HUES64 (cell line): ENCODE results near the gene CEP95.

Source experiments
- H3K27ac ChIP-seq: 2 replicates; pipeline ENCODE4 v1.7.0; 2013; ENCODE audit warnings: low read depth, low read length, inconsistent platforms
- H3K27me3 ChIP-seq: 2 replicates; pipeline ENCODE4 v1.6.1; 2013; ENCODE audit warnings: mild to moderate bottlenecking, low read length; ENCODE audit not compliant: insufficient read depth
- H3K36me3 ChIP-seq: 2 replicates; pipeline ENCODE4 v1.6.1; 2013; ENCODE audit warnings: mild to moderate bottlenecking, low read length; ENCODE audit not compliant: insufficient read depth
- H3K4me1 ChIP-seq: 2 replicates; pipeline ENCODE4 v1.6.1; 2013; ENCODE audit warnings: mild to moderate bottlenecking, low read length, moderate library complexity; ENCODE audit not compliant: insufficient read depth
- H3K4me3 ChIP-seq: 2 replicates; pipeline ENCODE4 v1.5.1; 2013; ENCODE audit warnings: mild to moderate bottlenecking, low read length, moderate library complexity
- H3K9ac ChIP-seq: 2 replicates; pipeline ENCODE4 v1.6.1; 2013; ENCODE audit warnings: mild to moderate bottlenecking, low read depth, low read length
- H3K9me3 ChIP-seq: 2 replicates; pipeline ENCODE4 v1.6.1; 2013; ENCODE audit warnings: low read depth, low read length; ENCODE audit not compliant: insufficient read depth
- WGBS: fragments of 150-250, 120-280 bp; methylation state at CpG from one replicate; pipeline ENCODE4 v1.1.7; 2013; ENCODE audit warnings: missing lambda C conversion rate; 5-methylcytosine and 5-hydroxymethylcytosine counted together

Gene CEP95

GRCh38 chr17:64520359-64520758 is 13.6 kb downstream of the CEP95 start:
- H3K4me1 ChIP-seq, result no peaks in the 10 kb centered on the region
- peaks cover 97% of the 10 kb centered on the region for H3K36me3 ChIP-seq
- no peak overlapping the region for H3K4me3 ChIP-seq
- no peaks in the 10 kb centered on the region for H3K9me3 ChIP-seq
- H3K27me3 ChIP-seq, result no peaks in the 10 kb centered on the region
- no peak overlapping the region for H3K9ac ChIP-seq
- H3K27ac ChIP-seq, result no peak overlapping the region
- 95% methylated on average over 6 of the region's 6 CpGs for WGBS

DNA sequence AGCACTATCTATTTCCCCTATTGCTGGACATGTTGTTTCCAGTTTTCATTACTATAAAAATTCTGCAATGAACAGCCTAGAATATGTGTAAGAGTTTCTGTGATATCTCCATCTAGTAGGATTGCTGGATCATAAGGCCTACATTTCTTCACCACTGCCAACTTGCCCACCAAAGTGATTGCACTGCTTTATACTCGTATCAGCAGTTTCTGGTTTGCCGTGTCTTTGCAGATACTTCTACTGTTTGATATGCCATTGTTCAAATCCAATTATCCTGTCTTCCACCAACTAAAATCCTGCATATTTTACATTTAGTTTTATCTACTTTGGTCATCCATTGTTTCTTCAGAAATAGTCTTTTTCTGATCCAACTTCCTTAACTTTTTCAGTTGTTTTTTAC is 21.1 kb downstream of the CEP95 start:
- Histone ChIP-seq H3K4me3 (no peak overlapping the region), H3K9me3 (no peaks in the 10 kb centered on the region), H3K36me3 (peaks cover 98% of the 10 kb centered on the region), H3K4me1 (no peaks in the 10 kb centered on the region), H3K9ac (no peak overlapping the region), H3K27ac (no peak overlapping the region), H3K27me3 (no peaks in the 10 kb centered on the region)
- 99% methylated on average over 2 of the region's 2 CpGs for WGBS

DNA sequence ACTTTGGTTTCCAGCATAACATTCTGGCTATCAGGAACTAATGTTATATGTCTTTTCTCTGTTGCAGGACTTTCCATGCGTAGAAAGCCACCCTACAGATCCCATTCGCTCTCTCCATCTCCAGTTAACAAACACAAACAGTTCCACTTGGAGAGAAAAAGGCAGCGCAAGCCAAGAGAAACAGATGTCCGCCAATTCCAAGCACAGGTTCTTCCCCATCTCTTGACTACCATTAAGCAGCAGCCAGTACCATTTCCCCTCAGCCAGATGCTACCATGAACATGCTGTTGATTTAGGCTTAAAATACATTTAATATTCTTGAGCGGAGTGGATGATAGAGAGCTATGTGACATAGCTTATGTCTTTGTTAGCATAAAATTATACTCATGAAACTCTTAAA is 22.4 kb downstream of the CEP95 start:
- H3K27ac ChIP-seq, result no peak overlapping the region
- WGBS, result over 99% methylated on average over 4 of the region's 5 CpGs
- H3K4me1 ChIP-seq, result no peaks in the 10 kb centered on the region
- peaks cover 98% of the 10 kb centered on the region for H3K36me3 ChIP-seq
- no peak overlapping the region for H3K4me3 ChIP-seq
- no peaks in the 10 kb centered on the region for H3K27me3 ChIP-seq
- H3K9me3 ChIP-seq, result no peaks in the 10 kb centered on the region
- no peak overlapping the region for H3K9ac ChIP-seq

- H3K4me1 ChIP-seq, result no peaks in the 10 kb centered on the region
- no peak overlapping the region for H3K27ac ChIP-seq
- H3K9me3 ChIP-seq, result no peaks in the 10 kb centered on the region
- no peak overlapping the region for H3K9ac ChIP-seq
- H3K4me3 ChIP-seq, result no peak overlapping the region
- H3K27me3 ChIP-seq, result no peaks in the 10 kb centered on the region
- H3K36me3 ChIP-seq, result peaks cover 100% of the 10 kb centered on the region
- WGBS, result 96% methylated on average over 5 of the region's 5 CpGs
These were observed 25.2 kb downstream of the CEP95 start for GRCh38 chr17:64531955-64532371.

DNA sequence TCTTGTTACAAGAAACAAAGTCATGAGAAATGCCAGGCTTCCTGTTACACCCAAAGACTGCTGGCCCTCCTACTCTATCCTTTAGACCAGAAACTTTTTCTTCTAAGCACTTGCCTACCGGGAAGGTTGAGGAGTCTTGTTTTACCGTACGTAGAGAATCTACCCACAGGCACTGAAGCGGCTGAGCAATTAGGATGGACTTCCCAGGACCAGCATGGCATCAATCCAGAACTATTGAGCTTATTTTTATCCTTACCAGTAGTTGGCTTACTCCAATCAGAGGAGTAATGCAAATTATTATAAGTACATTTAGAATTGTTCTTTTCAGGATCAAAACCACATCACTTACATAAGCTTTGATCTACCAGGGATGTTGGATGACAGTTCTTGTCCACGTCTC is 25.6 kb downstream of the CEP95 start:
- peaks cover 100% of the 10 kb centered on the region for H3K36me3 ChIP-seq
- no peaks in the 10 kb centered on the region for H3K27me3 ChIP-seq
- no peak overlapping the region for H3K4me3 ChIP-seq
- H3K9me3 ChIP-seq, result no peaks in the 10 kb centered on the region
- 96% methylated on average over 5 of the region's 5 CpGs for WGBS
- H3K4me1 ChIP-seq, result no peaks in the 10 kb centered on the region
- no peak overlapping the region for H3K9ac ChIP-seq
- no peak overlapping the region for H3K27ac ChIP-seq

GRCh38 chr17:64533784-64534183 is 27.0 kb downstream of the CEP95 start:
- no peak overlapping the region for H3K9ac ChIP-seq
- H3K27ac ChIP-seq, result no peak overlapping the region
- 96% methylated on average over 2 of the region's 2 CpGs for WGBS
- peaks cover 98% of the 10 kb centered on the region for H3K36me3 ChIP-seq
- no peaks in the 10 kb centered on the region for H3K27me3 ChIP-seq
- H3K4me1 ChIP-seq, result no peaks in the 10 kb centered on the region
- H3K4me3 ChIP-seq, result no peak overlapping the region
- no peaks in the 10 kb centered on the region for H3K9me3 ChIP-seq

DNA sequence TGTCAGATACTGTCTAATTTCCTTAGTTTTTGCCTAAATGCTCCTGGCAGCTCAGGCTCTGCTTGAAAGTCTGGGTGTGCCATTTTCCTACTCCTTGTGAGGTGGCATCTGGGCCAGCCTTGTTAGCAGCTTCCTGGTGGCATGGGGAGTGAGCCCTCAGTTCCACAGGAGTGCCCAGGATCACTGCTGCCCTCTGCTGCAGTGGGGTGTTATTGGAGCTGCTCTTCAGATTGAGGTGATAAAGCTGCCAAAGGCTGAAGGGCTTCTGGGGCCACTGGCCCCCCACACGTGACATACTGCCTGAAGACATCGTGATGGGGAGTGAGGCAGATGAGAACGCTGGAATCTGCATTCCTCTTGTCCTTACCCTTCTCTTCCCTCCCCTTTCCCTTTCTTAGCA is 27.4 kb downstream of the CEP95 start:
- Histone ChIP-seq H3K27me3 (no peaks in the 10 kb centered on the region), H3K9ac (no peak overlapping the region), H3K4me3 (no peak overlapping the region), H3K4me1 (no peaks in the 10 kb centered on the region), H3K27ac (no peak overlapping the region), H3K9me3 (no peaks in the 10 kb centered on the region), H3K36me3 (peaks cover 97% of the 10 kb centered on the region)
- WGBS, result 93% methylated on average over 3 of the region's 3 CpGs

DNA sequence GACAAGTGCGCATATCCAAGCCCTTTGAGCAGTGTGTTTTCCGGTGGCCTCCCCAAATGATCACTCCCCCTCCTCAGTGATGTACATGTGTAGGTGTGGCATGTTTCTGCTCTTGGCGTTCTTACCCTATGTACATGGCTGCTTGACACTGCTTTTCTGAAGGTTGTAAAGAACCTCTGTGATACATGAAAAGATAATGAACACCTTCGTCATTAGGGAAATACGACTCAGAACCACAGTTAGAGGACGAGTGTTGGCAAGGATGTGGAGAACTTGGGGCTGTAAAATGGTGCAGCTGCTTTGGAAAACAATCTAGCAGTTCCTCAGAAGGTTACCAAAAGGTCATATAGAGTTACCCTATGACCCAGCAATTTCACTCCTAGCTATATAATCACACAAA is 28.6 kb downstream of the CEP95 start:
- H3K4me3 ChIP-seq, result no peak overlapping the region
- peaks cover 95% of the 10 kb centered on the region for H3K36me3 ChIP-seq
- H3K9ac ChIP-seq, result no peak overlapping the region
- WGBS, result 95% methylated on average over 5 of the region's 6 CpGs
- H3K27ac ChIP-seq, result no peak overlapping the region
- no peaks in the 10 kb centered on the region for H3K4me1 ChIP-seq
- no peaks in the 10 kb centered on the region for H3K27me3 ChIP-seq
- no peaks in the 10 kb centered on the region for H3K9me3 ChIP-seq

GRCh38 chr17:64536913-64537312 is 30.1 kb downstream of the CEP95 start:
- 94% methylated on average over 2 of the region's 2 CpGs for WGBS
- no peaks in the 10 kb centered on the region for H3K4me1 ChIP-seq
- no peaks in the 10 kb centered on the region for H3K9me3 ChIP-seq
- H3K27me3 ChIP-seq, result no peaks in the 10 kb centered on the region
- no peak overlapping the region for H3K9ac ChIP-seq
- H3K27ac ChIP-seq, result no peak overlapping the region
- peaks cover 80% of the 10 kb centered on the region for H3K36me3 ChIP-seq
- H3K4me3 ChIP-seq, result no peak overlapping the region

GRCh38 chr17:64537488-64537887 is 30.7 kb downstream of the CEP95 start:
- no peak overlapping the region for H3K9ac ChIP-seq
- H3K27ac ChIP-seq, result no peak overlapping the region
- H3K4me3 ChIP-seq, result no peak overlapping the region
- H3K36me3 ChIP-seq, result peaks cover 74% of the 10 kb centered on the region
- no peaks in the 10 kb centered on the region for H3K27me3 ChIP-seq
- H3K9me3 ChIP-seq, result no peaks in the 10 kb centered on the region
- no peaks in the 10 kb centered on the region for H3K4me1 ChIP-seq
- WGBS, result 98% methylated on average over 4 of the region's 5 CpGs

DNA sequence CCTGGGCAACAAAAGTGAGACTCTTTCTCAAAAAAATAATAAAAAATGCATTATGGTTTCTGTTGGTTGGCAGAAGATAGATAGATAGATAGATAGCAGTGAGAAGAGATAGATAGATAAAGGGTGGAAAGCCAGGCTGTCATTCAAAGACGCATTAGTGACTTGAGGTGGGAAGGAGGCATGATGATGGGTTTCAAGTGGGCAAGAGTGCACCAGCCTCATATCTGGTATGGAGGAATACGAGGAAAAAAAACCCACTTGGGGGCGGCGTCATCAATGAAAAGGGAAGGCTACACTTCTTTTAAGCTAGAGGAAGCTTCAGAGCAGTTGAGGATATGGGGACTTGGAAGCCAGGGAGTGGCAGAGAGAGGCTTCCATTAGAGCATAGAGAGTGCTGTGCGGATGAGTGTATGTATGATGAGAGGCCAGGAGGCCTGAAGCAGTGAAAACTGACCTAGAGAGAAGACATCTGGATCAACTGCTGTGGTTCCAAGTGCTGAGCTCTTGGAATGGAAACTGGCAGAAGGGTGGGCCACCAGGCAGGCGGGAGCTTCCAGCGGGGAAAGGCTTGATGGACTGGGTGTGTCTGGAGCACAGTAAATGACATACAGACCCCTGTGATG is 31.8 kb downstream of the CEP95 start:
- H3K27ac ChIP-seq, result no peak overlapping the region
- 92% methylated on average over 7 of the region's 7 CpGs for WGBS

More for the DNA sequence above, 31.8 kb downstream of the CEP95 start:
- Histone ChIP-seq H3K27me3 (no peaks in the 10 kb centered on the region), H3K4me3 (no peak overlapping the region), H3K9me3 (no peaks in the 10 kb centered on the region), H3K4me1 (no peaks in the 10 kb centered on the region), H3K36me3 (peaks cover 63% of the 10 kb centered on the region), H3K9ac (no peak overlapping the region)
